ENCODE results near the gene CLTRN. TPM values are rescaled to one million over a fixed set of nuclear protein-coding genes. Genes with fewer than 3 reads are reported as not detected.
"Not testable (repeated sequence)": the region's sequence is repeated elsewhere in the genome, so short reads cannot be mapped to it uniquely, and the experiment has no call there.

Gene CLTRN
- total RNA-seq (2014; rRNA removed; shearing (Covaris generic)), result 6.6 and 7.7 TPM in 2 replicates
- 3.8 and 5.8 TPM in 2 replicates for polyA plus RNA-seq (2014; cell fraction: nucleus; rRNA removed)

GRCh38 chrX:15664487-15665444, at the start of gene CLTRN:
CLTRN (minus strand) TSS chrX:15664805; CDS start chrX:15664775, 30 bp downstream.
- DNase-seq (ENCODE audit: extremely low read depth, low read depth), result no peak

- not testable (repeated sequence) for DNase-seq (ENCODE audit: extremely low read depth, low read depth)
These were observed 39.7 kb upstream of the CLTRN start for GRCh38 chrX:15704273-15704672.

- DNase-seq (ENCODE audit: extremely low read depth, low read depth), result not testable (repeated sequence)
These were observed 39.2 kb upstream of the CLTRN start for GRCh38 chrX:15703809-15704208.

- DNase-seq (ENCODE audit: extremely low read depth, low read depth), result no peak
These were observed 38.1 kb upstream of the CLTRN start for GRCh38 chrX:15702488-15703371.

GRCh38 chrX:15696516-15696915, 31.9 kb upstream of the CLTRN start:
- DNase-seq (ENCODE audit: extremely low read depth, low read depth), result no peak

GRCh38 chrX:15694941-15695451, 30.4 kb upstream of the CLTRN start:
- no peak for DNase-seq (ENCODE audit: extremely low read depth, low read depth)

GRCh38 chrX:15686818-15687685, 22.4 kb upstream of the CLTRN start:
- peak; percentile 64 for DNase-seq (ENCODE audit: extremely low read depth, low read depth)

GRCh38 chrX:15683193-15683592, 18.6 kb upstream of the CLTRN start:
- no peak for DNase-seq (ENCODE audit: extremely low read depth, low read depth)

GRCh38 chrX:15681433-15681832, 16.8 kb upstream of the CLTRN start:
- no peak for DNase-seq (ENCODE audit: extremely low read depth, low read depth)

- no peak for DNase-seq (ENCODE audit: extremely low read depth, low read depth)
These were observed 15.8 kb upstream of the CLTRN start for GRCh38 chrX:15680401-15680800.

GRCh38 chrX:15679246-15679645, 14.6 kb upstream of the CLTRN start:
- no peak for DNase-seq (ENCODE audit: extremely low read depth, low read depth)

- no peak for DNase-seq (ENCODE audit: extremely low read depth, low read depth)
These were observed 13.7 kb upstream of the CLTRN start for GRCh38 chrX:15678339-15678738.

GRCh38 chrX:15676886-15677285, 12.3 kb upstream of the CLTRN start:
- DNase-seq (ENCODE audit: extremely low read depth, low read depth), result no peak

- no peak for DNase-seq (ENCODE audit: extremely low read depth, low read depth)
These were observed 10.9 kb upstream of the CLTRN start for GRCh38 chrX:15675490-15675921.

- peak; percentile 94 for DNase-seq (ENCODE audit: extremely low read depth, low read depth)
These were observed 10.4 kb upstream of the CLTRN start for GRCh38 chrX:15674841-15675489.

- no peak for DNase-seq (ENCODE audit: extremely low read depth, low read depth)
These were observed 9.9 kb upstream of the CLTRN start for GRCh38 chrX:15674514-15674840.

GRCh38 chrX:15673970-15674369, 9.4 kb upstream of the CLTRN start:
- DNase-seq (ENCODE audit: extremely low read depth, low read depth), result no peak

- DNase-seq (ENCODE audit: extremely low read depth, low read depth), result peak; percentile 56
These were observed 8.3 kb upstream of the CLTRN start for GRCh38 chrX:15672881-15673280.

GRCh38 chrX:15663439-15663838, 1.2 kb downstream of the CLTRN start:
- no peak for DNase-seq (ENCODE audit: extremely low read depth, low read depth)

GRCh38 chrX:15654804-15655203, 9.8 kb downstream of the CLTRN start:
- not testable (repeated sequence) for DNase-seq (ENCODE audit: extremely low read depth, low read depth)

All from NCI-H460 (cell line).